ENCODE results near the gene KRTAP3-2.
"Not testable (repeated sequence)": the region's sequence is repeated elsewhere in the genome, so short reads cannot be mapped to it uniquely, and the experiment has no call there.

KRTAP3-2 gene

GRCh38 chr17:40999563-40999962 lies at the start of gene KRTAP3-2:
TSS of gene KRTAP3-2 (minus strand) at chr17:40999906. CDS start at chr17:40999853, 53 bp downstream.
- H3K4me1 ChIP-seq (ENCODE audit: control insufficient read depth, insufficient read depth, low read length); H3K27me3 ChIP-seq (ENCODE audit: control insufficient read depth, insufficient read depth, low read length); DNase-seq (ENCODE audit: low read depth, low spot score); H3K4me3 ChIP-seq (ENCODE audit: low read length); H3K36me3 ChIP-seq (ENCODE audit: control insufficient read depth, insufficient read depth, low read length); H3K9me3 ChIP-seq (ENCODE audit: control insufficient read depth, insufficient read depth, low read length); H3K27ac ChIP-seq (ENCODE audit: low read length): not testable (repeated sequence)
- no CpG with 5 or more reads among the region's 6 CpGs for WGBS (ENCODE audit: insufficient coverage, insufficient read length)

DNA sequence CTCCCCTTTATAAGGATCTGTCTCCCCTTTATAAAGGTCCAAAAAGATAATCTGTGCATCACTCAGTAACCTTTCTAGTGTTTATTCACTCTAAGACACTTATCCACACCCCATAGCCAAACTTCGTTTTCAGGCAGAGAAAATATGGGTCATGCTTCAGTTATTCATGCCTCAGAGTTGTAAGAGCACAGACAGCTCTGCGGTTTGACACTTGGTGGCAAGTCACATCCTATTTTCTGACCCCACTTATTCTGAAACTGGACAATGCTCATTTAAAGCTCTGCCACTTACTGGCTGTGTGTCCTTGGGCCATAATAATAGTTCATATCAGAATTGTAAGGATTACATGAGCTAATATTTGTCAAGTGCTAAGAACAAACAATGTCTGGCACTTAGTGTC lies 49.4 kb upstream of the KRTAP3-2 start:
- no CpG with 5 or more reads among the region's 2 CpGs for WGBS (ENCODE audit: insufficient coverage, insufficient read length)
- no peak for DNase-seq (ENCODE audit: low read depth, low spot score)
- Histone ChIP-seq H3K9me3 (ENCODE audit: control insufficient read depth, insufficient read depth, low read length) (no peaks in the 10 kb centered on the region), H3K4me1 (ENCODE audit: control insufficient read depth, insufficient read depth, low read length) (no peaks in the 10 kb centered on the region), H3K4me3 (ENCODE audit: low read length) (no peak overlapping the region), H3K27ac (ENCODE audit: low read length) (no peak overlapping the region), H3K36me3 (ENCODE audit: control insufficient read depth, insufficient read depth, low read length) (no peaks in the 10 kb centered on the region), H3K27me3 (ENCODE audit: control insufficient read depth, insufficient read depth, low read length) (no peaks in the 10 kb centered on the region)

DNA sequence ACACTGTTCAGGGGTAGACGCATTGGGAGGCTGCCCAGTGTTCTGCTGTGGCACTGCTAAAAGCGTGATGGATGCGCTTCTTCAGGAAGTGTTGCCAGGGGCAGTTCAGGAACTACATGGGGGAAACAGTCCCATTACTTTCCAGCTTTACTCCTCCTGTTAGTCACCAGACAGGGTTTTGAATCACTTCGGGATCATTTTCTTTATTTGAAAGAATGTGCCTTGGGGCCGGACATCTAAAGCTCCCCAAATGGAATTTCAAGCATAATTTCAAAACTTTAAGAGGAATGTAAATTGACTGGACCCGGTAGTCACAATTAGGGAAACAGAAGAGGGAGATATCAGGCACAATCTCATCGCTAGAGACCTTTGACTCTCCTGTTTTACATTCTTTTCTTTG lies 48.7 kb upstream of the KRTAP3-2 start:
- no peak for DNase-seq (ENCODE audit: low read depth, low spot score)

DNA sequence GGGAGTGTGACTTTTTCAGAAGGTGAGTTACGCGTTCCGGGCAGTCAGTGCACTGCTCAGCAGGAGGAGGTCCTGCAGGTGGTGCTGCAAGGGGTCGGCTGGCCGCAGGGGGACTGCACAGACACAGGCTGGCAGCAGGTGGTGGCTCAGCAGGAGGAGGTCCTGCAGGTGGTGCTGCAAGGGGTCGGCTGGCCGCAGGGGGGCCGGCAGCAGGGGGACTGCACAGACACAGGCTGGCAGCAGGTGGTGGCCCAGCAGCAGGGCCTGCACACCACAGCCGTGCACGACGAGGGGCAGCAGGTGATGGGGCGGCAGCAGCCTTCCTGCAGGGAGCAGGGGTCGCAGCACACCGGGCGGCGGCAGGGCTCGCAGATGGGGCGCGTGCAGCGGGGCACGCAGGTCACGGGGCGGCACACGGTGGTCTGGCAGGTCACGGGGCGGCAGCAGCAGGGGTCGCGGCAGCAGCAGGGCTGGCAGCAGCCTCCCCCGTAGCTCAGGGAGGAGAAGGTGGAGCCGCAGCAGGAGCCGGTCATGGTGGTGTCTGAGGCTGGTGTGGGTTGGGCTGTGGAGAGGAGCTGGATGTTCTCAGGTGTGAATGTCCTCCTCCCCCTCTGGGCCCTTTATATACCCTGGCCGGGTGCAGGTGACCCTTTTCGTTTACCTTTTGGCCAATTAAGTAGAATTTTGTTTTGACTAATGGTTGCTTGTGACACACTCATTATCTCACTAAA lies 47.2 kb upstream of the KRTAP3-2 start, which contains the start of gene KRTAP2-1:
Gene KRTAP2-1 (minus strand): TSS at position 582 of the 731 bp plus-strand sequence. CDS start 49 bp downstream, at position 533.
- H3K4me1 ChIP-seq (ENCODE audit: control insufficient read depth, insufficient read depth, low read length); H3K4me3 ChIP-seq (ENCODE audit: low read length); DNase-seq (ENCODE audit: low read depth, low spot score); H3K27ac ChIP-seq (ENCODE audit: low read length); H3K36me3 ChIP-seq (ENCODE audit: control insufficient read depth, insufficient read depth, low read length); H3K27me3 ChIP-seq (ENCODE audit: control insufficient read depth, insufficient read depth, low read length); H3K9me3 ChIP-seq (ENCODE audit: control insufficient read depth, insufficient read depth, low read length): not testable (repeated sequence)
- no CpG with 5 or more reads among the region's 33 CpGs for WGBS (ENCODE audit: insufficient coverage, insufficient read length)

More for the DNA sequence above, 48.7 kb upstream of the KRTAP3-2 start:
- H3K27ac ChIP-seq (ENCODE audit: low read length): no peak overlapping the region
- no peak overlapping the region for H3K4me3 ChIP-seq (ENCODE audit: low read length)
- no CpG with 5 or more reads among the region's 7 CpGs for WGBS (ENCODE audit: insufficient coverage, insufficient read length)
- no peaks in the 10 kb centered on the region for H3K36me3 ChIP-seq (ENCODE audit: control insufficient read depth, insufficient read depth, low read length)
- no peaks in the 10 kb centered on the region for H3K4me1 ChIP-seq (ENCODE audit: control insufficient read depth, insufficient read depth, low read length)
- H3K27me3 ChIP-seq (ENCODE audit: control insufficient read depth, insufficient read depth, low read length): no peaks in the 10 kb centered on the region
- no peaks in the 10 kb centered on the region for H3K9me3 ChIP-seq (ENCODE audit: control insufficient read depth, insufficient read depth, low read length)

DNA sequence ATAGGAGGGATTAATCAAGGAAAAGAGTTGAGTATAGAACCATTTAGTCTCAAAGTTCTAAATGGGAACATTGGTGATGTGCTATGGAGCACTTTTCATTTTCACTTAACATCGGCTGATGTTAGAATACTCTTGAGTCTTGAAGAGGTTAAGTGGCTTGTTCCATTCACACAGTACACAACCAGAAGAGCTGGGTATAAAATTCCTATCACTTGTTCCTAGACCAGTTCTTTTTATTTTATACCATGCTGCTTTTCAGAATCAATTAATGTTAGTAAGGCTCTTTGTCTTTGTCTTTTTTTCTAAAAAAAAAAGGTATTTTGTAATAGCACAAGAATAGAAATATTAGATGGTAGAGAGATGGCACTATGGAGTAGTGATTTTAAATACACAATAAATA lies 43.2 kb upstream of the KRTAP3-2 start:
- WGBS (ENCODE audit: insufficient coverage, insufficient read length): no CpG with 5 or more reads among the region's 1 CpG
- no peak for DNase-seq (ENCODE audit: low read depth, low spot score)
- Histone ChIP-seq H3K4me3 (ENCODE audit: low read length) (no peak overlapping the region), H3K27ac (ENCODE audit: low read length) (no peak overlapping the region), H3K4me1 (ENCODE audit: control insufficient read depth, insufficient read depth, low read length) (no peaks in the 10 kb centered on the region), H3K9me3 (ENCODE audit: control insufficient read depth, insufficient read depth, low read length) (no peaks in the 10 kb centered on the region), H3K36me3 (ENCODE audit: control insufficient read depth, insufficient read depth, low read length) (no peaks in the 10 kb centered on the region), H3K27me3 (ENCODE audit: control insufficient read depth, insufficient read depth, low read length) (no peaks in the 10 kb centered on the region)

DNA sequence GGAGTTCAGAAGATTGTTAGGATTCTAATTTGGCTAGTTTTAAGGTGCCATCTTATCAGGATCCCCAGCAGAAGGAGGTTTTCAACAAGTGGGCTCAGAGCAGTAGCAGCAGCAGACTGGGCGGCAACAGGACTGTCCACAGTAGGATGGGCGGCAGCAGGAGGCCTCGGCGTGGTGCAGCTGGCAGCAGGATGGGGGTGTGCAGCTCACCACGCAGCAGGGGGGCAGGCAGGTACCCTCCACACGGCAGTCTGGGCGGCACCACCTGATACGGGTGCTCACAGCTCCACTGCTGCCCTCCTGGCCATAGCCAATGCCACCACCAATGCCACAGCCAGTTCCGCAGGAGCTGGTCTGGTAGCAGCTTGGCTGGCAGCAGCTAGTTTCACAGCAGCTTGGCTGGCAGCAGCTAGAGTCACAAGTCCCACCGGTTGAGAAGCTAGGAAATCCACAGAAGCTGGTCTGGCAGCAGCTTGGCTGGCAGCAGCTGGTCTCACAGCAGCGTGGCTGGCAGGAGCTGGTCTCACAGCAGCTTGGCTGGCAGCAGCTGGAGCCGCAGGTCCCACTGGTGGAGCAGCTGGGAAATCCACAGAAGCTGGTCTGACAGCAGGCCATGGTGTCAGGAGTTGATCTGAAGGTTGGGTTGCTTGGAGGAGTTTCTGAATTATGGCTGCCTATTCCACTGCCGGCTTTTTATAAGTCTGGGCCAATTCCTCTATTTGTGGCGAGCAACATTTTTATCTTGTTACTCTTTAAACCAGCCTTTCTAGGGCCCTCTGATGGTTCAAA lies 41.3 kb upstream of the KRTAP3-2 start, which contains the start of gene KRTAP1-1:
Gene KRTAP1-1 (minus strand): TSS at position 668 of the 789 bp plus-strand sequence. CDS start 53 bp downstream, at position 615.
- no CpG with 5 or more reads among the region's 14 CpGs for WGBS (ENCODE audit: insufficient coverage, insufficient read length)
- H3K9me3 ChIP-seq (ENCODE audit: control insufficient read depth, insufficient read depth, low read length); H3K36me3 ChIP-seq (ENCODE audit: control insufficient read depth, insufficient read depth, low read length); H3K27ac ChIP-seq (ENCODE audit: low read length); DNase-seq (ENCODE audit: low read depth, low spot score); H3K4me3 ChIP-seq (ENCODE audit: low read length); H3K27me3 ChIP-seq (ENCODE audit: control insufficient read depth, insufficient read depth, low read length); H3K4me1 ChIP-seq (ENCODE audit: control insufficient read depth, insufficient read depth, low read length): not testable (repeated sequence)

- no peaks in the 10 kb centered on the region; the same call in 1 of the 2 replicates for H3K4me1 ChIP-seq (ENCODE audit: control insufficient read depth, insufficient read depth, low read length)
- H3K27ac ChIP-seq (ENCODE audit: low read length): no peak overlapping the region
- no peaks in the 10 kb centered on the region for H3K9me3 ChIP-seq (ENCODE audit: control insufficient read depth, insufficient read depth, low read length)
- H3K36me3 ChIP-seq (ENCODE audit: control insufficient read depth, insufficient read depth, low read length): no peaks in the 10 kb centered on the region
- WGBS (ENCODE audit: insufficient coverage, insufficient read length): no CpG with 5 or more reads among the region's 2 CpGs
- H3K27me3 ChIP-seq (ENCODE audit: control insufficient read depth, insufficient read depth, low read length): no peaks in the 10 kb centered on the region
- DNase-seq (ENCODE audit: low read depth, low spot score): no peak
- H3K4me3 ChIP-seq (ENCODE audit: low read length): no peak overlapping the region
Measured at GRCh38 chr17:41037853-41038350, 38.2 kb upstream of the KRTAP3-2 start.

DNA sequence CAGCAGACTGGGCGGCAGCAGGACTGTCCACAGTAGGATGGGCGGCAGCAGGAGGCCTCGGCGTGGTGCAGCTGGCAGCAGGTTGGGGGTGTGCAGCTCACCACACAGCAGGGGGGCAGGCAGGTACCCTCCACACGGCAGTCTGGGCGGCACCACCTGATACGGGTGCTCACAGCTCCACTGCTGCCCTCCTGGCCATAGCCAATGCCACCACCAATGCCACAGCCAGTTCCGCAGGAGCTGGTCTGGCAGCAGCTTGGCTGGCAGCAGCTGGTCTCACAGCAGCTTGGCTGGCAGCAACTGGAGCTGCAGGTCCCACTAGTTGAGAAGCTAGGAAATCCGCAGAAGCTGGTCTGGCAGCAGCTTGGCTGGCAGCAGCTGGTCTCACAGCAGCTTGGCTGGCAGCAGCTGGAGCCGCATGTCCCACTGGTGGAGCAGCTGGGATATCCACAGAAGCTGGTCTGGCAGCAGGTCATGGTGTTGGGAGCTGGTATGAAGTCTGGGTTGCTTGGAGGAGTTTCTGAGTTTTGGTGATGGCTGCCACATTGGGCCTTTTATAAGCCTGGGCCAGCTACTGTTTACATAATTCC lies 34.7 kb upstream of the KRTAP3-2 start, which contains the start of gene KRTAP1-3:
Gene KRTAP1-3 (minus strand): TSS at position 529 of the 590 bp plus-strand sequence. CDS start 53 bp downstream, at position 476.
- H3K27ac ChIP-seq (ENCODE audit: low read length); H3K36me3 ChIP-seq (ENCODE audit: control insufficient read depth, insufficient read depth, low read length); H3K27me3 ChIP-seq (ENCODE audit: control insufficient read depth, insufficient read depth, low read length); DNase-seq (ENCODE audit: low read depth, low spot score); H3K4me3 ChIP-seq (ENCODE audit: low read length); H3K4me1 ChIP-seq (ENCODE audit: control insufficient read depth, insufficient read depth, low read length); H3K9me3 ChIP-seq (ENCODE audit: control insufficient read depth, insufficient read depth, low read length): not testable (repeated sequence)
- WGBS (ENCODE audit: insufficient coverage, insufficient read length): no CpG with 5 or more reads among the region's 10 CpGs

GRCh38 chr17:41029633-41030245 lies 30.0 kb upstream of the KRTAP3-2 start, which contains the start of gene KRTAP1-4:
TSS of gene KRTAP1-4 (minus strand) at chr17:41030195. CDS start at chr17:41030078, 117 bp downstream.
- no peak for DNase-seq (ENCODE audit: low read depth, low spot score)
- no CpG with 5 or more reads among the region's 12 CpGs for WGBS (ENCODE audit: insufficient coverage, insufficient read length)
- no peaks in the 10 kb centered on the region; the same call in 1 of the 2 replicates for H3K4me1 ChIP-seq (ENCODE audit: control insufficient read depth, insufficient read depth, low read length)

More at GRCh38 chr17:41029633-41030245, 30.0 kb upstream of the KRTAP3-2 start, which contains the start of gene KRTAP1-4:
- Histone ChIP-seq H3K9me3 (ENCODE audit: control insufficient read depth, insufficient read depth, low read length) (no peaks in the 10 kb centered on the region), H3K27ac (ENCODE audit: low read length) (no peak within 1 kb of the TSS), H3K36me3 (ENCODE audit: control insufficient read depth, insufficient read depth, low read length) (no peaks in the 10 kb centered on the region), H3K4me3 (ENCODE audit: low read length) (no peak within 1 kb of the TSS), H3K27me3 (ENCODE audit: control insufficient read depth, insufficient read depth, low read length) (no peaks in the 10 kb centered on the region)

Measured in iPS DF 6.9 (cell line).